Activated T-cell treated with anti-CD3 and anti-CD28 coated beads, Interleukin-2, amount 50 U/mL, for 24 hours (primary cell): Measurements from ENCODE around the gene KLHL20.
A peak's percentile ranks its signal among the peaks of the same experiment; 100 is the strongest.
"Not testable (repeated sequence)": the region's sequence is repeated elsewhere in the genome, so short reads cannot be mapped to it uniquely, and the experiment has no call there.

Experiments
- DNase-seq: peaks from one replicate; pipeline ENCODE4 v3.0.0-alpha.2; 2020
- H3K27ac Mint-ChIP-seq: 2 replicates; pipeline ENCODE4 v1.8.0; 2020; ENCODE audit warnings: mild to moderate bottlenecking, mixed read lengths
- H3K27me3 Mint-ChIP-seq: 2 replicates; pipeline ENCODE4 v1.8.0; 2020; ENCODE audit warnings: mixed read lengths
- H3K36me3 Mint-ChIP-seq: 2 replicates; pipeline ENCODE4 v1.8.0; 2020; ENCODE audit warnings: low read depth, mixed read lengths
- H3K4me1 Mint-ChIP-seq: 2 replicates; pipeline ENCODE4 v1.8.0; 2020; ENCODE audit warnings: low read depth, mixed read lengths
- H3K4me3 Mint-ChIP-seq: 2 replicates; pipeline ENCODE4 v1.8.0; 2020; ENCODE audit warnings: mild to moderate bottlenecking, moderate library complexity, mixed read lengths
- H3K9me3 Mint-ChIP-seq: 2 replicates; pipeline ENCODE4 v1.8.0; 2020; ENCODE audit warnings: mixed read lengths

KLHL20 gene

GRCh38 chr1:173717238-173717637, 2.5 kb downstream of the KLHL20 start:
- H3K4me3 Mint-ChIP-seq = peak overlapping the region; percentile 1
- DNase-seq = no peak
- peak overlapping the region; percentile 34 for H3K27ac Mint-ChIP-seq

GRCh38 chr1:173731331-173731730, 16.6 kb downstream of the KLHL20 start:
- H3K27me3 Mint-ChIP-seq, H3K27ac Mint-ChIP-seq, H3K9me3 Mint-ChIP-seq, H3K4me3 Mint-ChIP-seq, DNase-seq, H3K4me1 Mint-ChIP-seq: not testable (repeated sequence)
- peaks cover 56% of the 10 kb centered on the region for H3K36me3 Mint-ChIP-seq

More at GRCh38 chr1:173717238-173717637, 2.5 kb downstream of the KLHL20 start:
- H3K4me1 Mint-ChIP-seq = peaks cover 48% of the 10 kb centered on the region
- no peaks in the 10 kb centered on the region for H3K9me3 Mint-ChIP-seq
- H3K36me3 Mint-ChIP-seq = peaks cover 48% of the 10 kb centered on the region
- peaks cover under 1% of the 10 kb centered on the region for H3K27me3 Mint-ChIP-seq

GRCh38 chr1:173733912-173734311, 19.1 kb downstream of the KLHL20 start:
- H3K36me3 Mint-ChIP-seq = peaks cover 62% of the 10 kb centered on the region

GRCh38 chr1:173736104-173736503, 21.3 kb downstream of the KLHL20 start:
- not testable (repeated sequence) for H3K4me3 Mint-ChIP-seq, H3K27ac Mint-ChIP-seq, DNase-seq, H3K27me3 Mint-ChIP-seq, H3K9me3 Mint-ChIP-seq
- peaks cover 43% of the 10 kb centered on the region for H3K4me1 Mint-ChIP-seq
- H3K36me3 Mint-ChIP-seq = peaks cover 78% of the 10 kb centered on the region

More at GRCh38 chr1:173733912-173734311, 19.1 kb downstream of the KLHL20 start:
- Mint-ChIP-seq H3K9me3 (peaks cover 3% of the 10 kb centered on the region), H3K4me3 (no peak overlapping the region), H3K27ac (no peak overlapping the region), H3K27me3 (no peaks in the 10 kb centered on the region), H3K4me1 (peaks cover 30% of the 10 kb centered on the region)
- no peak for DNase-seq

- Mint-ChIP-seq H3K9me3 (no peaks in the 10 kb centered on the region), H3K27ac (no peak overlapping the region), H3K36me3 (peaks cover 74% of the 10 kb centered on the region), H3K27me3 (no peaks in the 10 kb centered on the region), H3K4me3 (no peak overlapping the region), H3K4me1 (peaks cover 49% of the 10 kb centered on the region)
- no peak for DNase-seq
Measured at GRCh38 chr1:173742203-173742886, 27.6 kb downstream of the KLHL20 start.

GRCh38 chr1:173744651-173745050, 29.9 kb downstream of the KLHL20 start:
- no peak overlapping the region for H3K27ac Mint-ChIP-seq
- H3K4me1 Mint-ChIP-seq = peaks cover 36% of the 10 kb centered on the region
- H3K9me3 Mint-ChIP-seq = no peaks in the 10 kb centered on the region
- H3K4me3 Mint-ChIP-seq = no peak overlapping the region
- H3K27me3 Mint-ChIP-seq = no peaks in the 10 kb centered on the region
- DNase-seq = no peak
- H3K36me3 Mint-ChIP-seq = peaks cover 67% of the 10 kb centered on the region

GRCh38 chr1:173749137-173749536, 34.4 kb downstream of the KLHL20 start:
- Mint-ChIP-seq H3K4me1 (peaks cover 19% of the 10 kb centered on the region), H3K4me3 (no peak overlapping the region), H3K36me3 (peaks cover 57% of the 10 kb centered on the region), H3K27me3 (no peaks in the 10 kb centered on the region), H3K27ac (no peak overlapping the region), H3K9me3 (no peaks in the 10 kb centered on the region)
- DNase-seq = no peak

GRCh38 chr1:173753830-173754229, 39.0 kb downstream of the KLHL20 start:
- DNase-seq = no peak
- H3K27me3 Mint-ChIP-seq = no peaks in the 10 kb centered on the region
- peaks cover 81% of the 10 kb centered on the region for H3K36me3 Mint-ChIP-seq
- no peak overlapping the region for H3K27ac Mint-ChIP-seq
- peaks cover 3% of the 10 kb centered on the region for H3K4me1 Mint-ChIP-seq
- no peak overlapping the region for H3K4me3 Mint-ChIP-seq
- H3K9me3 Mint-ChIP-seq = no peaks in the 10 kb centered on the region

- Mint-ChIP-seq H3K4me1 (no peaks in the 10 kb centered on the region), H3K27me3 (no peaks in the 10 kb centered on the region), H3K27ac (no peak overlapping the region), H3K4me3 (no peak overlapping the region), H3K36me3 (peaks cover 96% of the 10 kb centered on the region), H3K9me3 (peaks cover 4% of the 10 kb centered on the region)
- DNase-seq = no peak
Measured at GRCh38 chr1:173757666-173758065, 42.9 kb downstream of the KLHL20 start.

- H3K4me3 Mint-ChIP-seq = no peak overlapping the region
- no peak for DNase-seq
- no peaks in the 10 kb centered on the region for H3K4me1 Mint-ChIP-seq
- H3K9me3 Mint-ChIP-seq = peaks cover 8% of the 10 kb centered on the region
- H3K27ac Mint-ChIP-seq = no peak overlapping the region
- no peaks in the 10 kb centered on the region for H3K27me3 Mint-ChIP-seq
- peaks cover 96% of the 10 kb centered on the region for H3K36me3 Mint-ChIP-seq
Measured at GRCh38 chr1:173758110-173758509, 43.3 kb downstream of the KLHL20 start.

- Mint-ChIP-seq H3K27ac (peak overlapping the region; percentile 54), H3K4me3 (no peak overlapping the region), H3K27me3 (no peaks in the 10 kb centered on the region), H3K9me3 (peaks cover 15% of the 10 kb centered on the region), H3K4me1 (no peaks in the 10 kb centered on the region), H3K36me3 (peaks cover 97% of the 10 kb centered on the region)
- DNase-seq = no peak
Measured at GRCh38 chr1:173758980-173759379, 44.2 kb downstream of the KLHL20 start.

- H3K27me3 Mint-ChIP-seq, DNase-seq, H3K4me3 Mint-ChIP-seq, H3K27ac Mint-ChIP-seq: not testable (repeated sequence)
- Mint-ChIP-seq H3K9me3 (peaks cover 21% of the 10 kb centered on the region), H3K4me1 (peaks cover 12% of the 10 kb centered on the region), H3K36me3 (peaks cover 87% of the 10 kb centered on the region)
Measured at GRCh38 chr1:173764331-173764730, 49.5 kb downstream of the KLHL20 start.

GRCh38 chr1:173768206-173768605, 53.4 kb downstream of the KLHL20 start:
- peaks cover 62% of the 10 kb centered on the region for H3K36me3 Mint-ChIP-seq
- DNase-seq = no peak
- peaks cover 12% of the 10 kb centered on the region for H3K9me3 Mint-ChIP-seq
- peaks cover 25% of the 10 kb centered on the region for H3K4me1 Mint-ChIP-seq
- H3K27ac Mint-ChIP-seq = no peak overlapping the region
- no peaks in the 10 kb centered on the region for H3K27me3 Mint-ChIP-seq
- no peak overlapping the region for H3K4me3 Mint-ChIP-seq

GRCh38 chr1:173768827-173769226, 54.0 kb downstream of the KLHL20 start:
- Mint-ChIP-seq H3K36me3 (peaks cover 56% of the 10 kb centered on the region), H3K27me3 (no peaks in the 10 kb centered on the region), H3K27ac (peak overlapping the region; percentile 57), H3K9me3 (peaks cover 8% of the 10 kb centered on the region), H3K4me3 (no peak overlapping the region), H3K4me1 (peaks cover 25% of the 10 kb centered on the region)
- DNase-seq = no peak

GRCh38 chr1:173770330-173770729, 55.5 kb downstream of the KLHL20 start:
- Mint-ChIP-seq H3K27ac (peak overlapping the region; percentile 55), H3K36me3 (peaks cover 59% of the 10 kb centered on the region), H3K4me1 (peaks cover 25% of the 10 kb centered on the region)
- H3K9me3 Mint-ChIP-seq, H3K4me3 Mint-ChIP-seq, H3K27me3 Mint-ChIP-seq, DNase-seq: not testable (repeated sequence)
